NCI-H1694 treated with DMSO at 0.1 percent for 48 hours (cell line): ENCODE data around the gene LRRK1.

Source experiments
- DNase-seq: peaks from one replicate; lab custom pipeline; 2025; lab: John Stamatoyannopoulos, UW

Gene LRRK1, protein sequence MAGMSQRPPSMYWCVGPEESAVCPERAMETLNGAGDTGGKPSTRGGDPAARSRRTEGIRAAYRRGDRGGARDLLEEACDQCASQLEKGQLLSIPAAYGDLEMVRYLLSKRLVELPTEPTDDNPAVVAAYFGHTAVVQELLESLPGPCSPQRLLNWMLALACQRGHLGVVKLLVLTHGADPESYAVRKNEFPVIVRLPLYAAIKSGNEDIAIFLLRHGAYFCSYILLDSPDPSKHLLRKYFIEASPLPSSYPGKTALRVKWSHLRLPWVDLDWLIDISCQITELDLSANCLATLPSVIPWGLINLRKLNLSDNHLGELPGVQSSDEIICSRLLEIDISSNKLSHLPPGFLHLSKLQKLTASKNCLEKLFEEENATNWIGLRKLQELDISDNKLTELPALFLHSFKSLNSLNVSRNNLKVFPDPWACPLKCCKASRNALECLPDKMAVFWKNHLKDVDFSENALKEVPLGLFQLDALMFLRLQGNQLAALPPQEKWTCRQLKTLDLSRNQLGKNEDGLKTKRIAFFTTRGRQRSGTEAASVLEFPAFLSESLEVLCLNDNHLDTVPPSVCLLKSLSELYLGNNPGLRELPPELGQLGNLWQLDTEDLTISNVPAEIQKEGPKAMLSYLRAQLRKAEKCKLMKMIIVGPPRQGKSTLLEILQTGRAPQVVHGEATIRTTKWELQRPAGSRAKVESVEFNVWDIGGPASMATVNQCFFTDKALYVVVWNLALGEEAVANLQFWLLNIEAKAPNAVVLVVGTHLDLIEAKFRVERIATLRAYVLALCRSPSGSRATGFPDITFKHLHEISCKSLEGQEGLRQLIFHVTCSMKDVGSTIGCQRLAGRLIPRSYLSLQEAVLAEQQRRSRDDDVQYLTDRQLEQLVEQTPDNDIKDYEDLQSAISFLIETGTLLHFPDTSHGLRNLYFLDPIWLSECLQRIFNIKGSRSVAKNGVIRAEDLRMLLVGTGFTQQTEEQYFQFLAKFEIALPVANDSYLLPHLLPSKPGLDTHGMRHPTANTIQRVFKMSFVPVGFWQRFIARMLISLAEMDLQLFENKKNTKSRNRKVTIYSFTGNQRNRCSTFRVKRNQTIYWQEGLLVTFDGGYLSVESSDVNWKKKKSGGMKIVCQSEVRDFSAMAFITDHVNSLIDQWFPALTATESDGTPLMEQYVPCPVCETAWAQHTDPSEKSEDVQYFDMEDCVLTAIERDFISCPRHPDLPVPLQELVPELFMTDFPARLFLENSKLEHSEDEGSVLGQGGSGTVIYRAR (N-terminal part only)

DNA sequence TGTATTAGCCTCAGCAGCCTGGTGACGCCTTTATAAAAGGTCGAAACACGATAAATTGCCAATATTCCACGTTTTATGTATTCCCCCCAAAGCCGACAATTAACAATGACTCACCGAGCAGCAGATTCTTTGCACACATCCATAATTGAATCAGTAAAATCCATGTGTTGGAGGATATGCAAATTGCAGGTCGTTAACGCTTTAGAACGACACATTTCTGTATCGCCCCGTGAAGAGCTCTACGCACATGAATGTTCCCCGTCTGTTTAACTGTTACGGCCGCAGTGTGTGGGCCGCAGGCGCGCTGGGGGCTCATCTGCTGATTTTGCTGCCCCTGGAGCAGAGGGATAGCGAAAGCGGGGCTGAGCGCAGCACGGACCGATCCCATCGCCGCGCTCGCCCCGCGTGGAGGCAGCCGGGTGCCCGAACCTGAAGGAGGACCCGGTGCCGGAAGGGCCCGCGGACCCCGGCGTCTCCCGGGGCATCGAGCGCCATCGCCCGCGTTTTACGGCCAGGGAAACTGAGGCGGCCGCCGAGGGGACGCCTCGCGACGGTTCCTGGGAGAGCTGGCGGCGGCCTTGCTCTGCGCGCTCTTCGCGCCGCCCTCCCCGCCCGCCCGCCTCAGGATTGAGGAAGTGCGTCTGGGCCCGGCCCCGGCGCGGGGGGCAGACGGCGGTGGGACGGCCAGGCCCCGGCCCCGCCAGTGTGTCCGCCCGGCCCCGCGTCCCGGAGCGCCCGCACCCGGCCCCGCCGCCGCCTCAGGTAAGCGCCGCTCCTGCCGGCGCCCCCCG lies at the start of gene LRRK1:
Gene LRRK1, plus strand, starts transcription at position 668 of the 791 bp plus-strand sequence. CDS start 5,276 bp downstream, outside the sequence.
- no peak for DNase-seq

DNA sequence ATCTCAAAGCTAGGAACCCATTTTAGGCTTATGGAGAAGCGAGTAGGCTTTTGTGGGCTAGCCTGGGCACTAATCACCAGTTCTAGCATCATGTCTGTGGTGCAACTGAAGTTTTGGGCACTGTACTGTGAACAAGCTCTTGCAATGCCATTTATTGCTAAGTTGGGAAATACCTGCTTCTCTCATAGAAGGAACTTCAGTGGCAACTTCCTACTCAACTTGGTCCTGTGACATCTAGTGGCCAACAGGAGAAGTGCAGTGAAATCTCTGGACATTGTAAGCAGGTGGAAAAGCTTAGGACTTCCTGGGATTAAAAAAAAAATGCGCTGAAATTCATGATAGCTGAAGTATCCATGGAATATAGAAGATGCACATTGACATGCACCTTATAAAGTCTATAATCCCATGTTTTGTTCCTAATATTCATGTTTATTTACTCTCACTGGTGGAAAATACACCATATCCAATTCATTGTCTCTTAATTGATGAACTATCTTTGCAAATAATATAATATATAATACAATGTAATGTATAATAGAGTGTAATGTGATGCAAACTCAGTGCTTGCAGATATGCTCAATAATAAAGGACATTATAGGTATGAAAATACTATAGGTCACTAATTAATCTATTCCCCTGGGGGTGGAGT lies 46.0 kb upstream of the LRRK1 start:
- peak; percentile 22 for DNase-seq

DNA sequence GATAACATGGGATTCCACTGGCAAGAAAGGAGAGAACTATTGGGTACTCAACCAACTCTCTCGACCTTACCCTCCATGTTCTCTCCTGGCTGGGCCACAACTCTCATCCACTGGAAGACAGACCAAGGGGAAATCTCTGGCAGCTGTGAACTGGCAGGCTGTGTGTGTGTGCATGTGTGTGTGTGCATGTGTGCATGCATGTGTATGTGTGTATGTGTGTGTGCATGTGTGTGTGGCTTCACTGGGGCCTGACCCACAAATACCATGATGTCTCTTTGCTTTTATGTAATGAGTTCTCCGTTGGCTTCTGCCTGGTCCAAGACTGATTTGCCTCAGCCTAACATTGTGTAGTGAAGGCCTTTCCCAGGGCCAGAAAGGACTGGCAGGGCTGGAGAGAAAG lies 43.7 kb upstream of the LRRK1 start:
- no peak for DNase-seq

DNA sequence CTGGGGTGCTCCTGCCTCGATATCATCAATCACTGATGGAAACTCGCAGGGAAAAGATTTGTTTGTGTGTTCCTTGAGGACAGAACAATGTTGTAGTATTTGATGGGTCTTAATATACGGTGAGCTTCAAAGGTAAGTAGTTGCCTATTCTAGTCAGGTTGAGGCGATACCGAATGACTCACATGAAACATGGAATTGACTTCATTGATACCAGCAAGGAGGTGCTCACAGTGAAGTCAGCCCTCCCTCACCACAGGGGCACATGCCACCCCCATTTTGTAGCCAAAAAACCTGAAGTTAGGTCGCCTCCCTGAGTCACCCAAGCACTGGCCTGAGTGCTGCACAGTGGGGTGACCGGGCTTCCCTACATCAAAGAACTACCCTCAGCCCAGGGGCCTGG lies 43.2 kb upstream of the LRRK1 start:
- DNase-seq, result no peak

DNA sequence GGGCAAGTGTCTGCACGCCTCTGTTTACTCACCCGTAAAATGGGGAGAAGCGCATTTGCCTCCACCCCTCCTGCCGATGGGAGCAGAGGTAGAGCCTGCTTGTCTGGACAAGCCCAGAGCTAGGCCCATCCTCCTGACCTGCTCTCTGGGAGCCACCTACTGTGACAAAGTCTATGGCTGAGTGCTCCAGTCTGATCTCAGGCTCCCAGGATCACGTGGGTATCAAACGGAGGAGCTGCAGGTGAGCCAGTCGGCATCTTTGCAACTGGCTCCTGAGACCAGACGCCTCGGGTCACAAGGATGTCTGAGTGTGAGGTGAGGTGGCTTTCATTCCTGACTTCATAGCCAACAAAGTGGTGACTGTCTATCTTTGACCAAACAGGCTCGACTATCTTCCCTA lies 41.6 kb upstream of the LRRK1 start:
- DNase-seq, result no peak

DNA sequence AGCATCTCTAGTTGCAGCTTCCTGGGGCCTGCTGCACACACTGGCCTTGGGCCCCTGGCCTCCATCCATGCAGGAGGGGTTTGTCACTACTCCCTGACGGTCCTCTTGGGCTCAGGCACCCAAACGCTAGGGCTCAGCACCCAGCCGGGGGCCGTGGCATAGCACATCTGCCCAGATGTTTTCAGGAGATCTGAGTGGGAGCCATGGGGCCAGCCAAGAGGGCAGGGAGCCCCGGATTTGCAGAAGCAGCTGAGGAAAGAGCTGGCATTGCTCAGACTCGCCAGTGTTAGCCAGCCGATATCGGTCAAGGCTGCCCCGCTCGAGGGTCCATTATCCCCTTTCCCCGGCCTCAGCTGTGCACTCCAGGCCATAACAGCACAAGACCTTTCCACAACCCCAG lies 41.0 kb upstream of the LRRK1 start:
- DNase-seq, result no peak

DNA sequence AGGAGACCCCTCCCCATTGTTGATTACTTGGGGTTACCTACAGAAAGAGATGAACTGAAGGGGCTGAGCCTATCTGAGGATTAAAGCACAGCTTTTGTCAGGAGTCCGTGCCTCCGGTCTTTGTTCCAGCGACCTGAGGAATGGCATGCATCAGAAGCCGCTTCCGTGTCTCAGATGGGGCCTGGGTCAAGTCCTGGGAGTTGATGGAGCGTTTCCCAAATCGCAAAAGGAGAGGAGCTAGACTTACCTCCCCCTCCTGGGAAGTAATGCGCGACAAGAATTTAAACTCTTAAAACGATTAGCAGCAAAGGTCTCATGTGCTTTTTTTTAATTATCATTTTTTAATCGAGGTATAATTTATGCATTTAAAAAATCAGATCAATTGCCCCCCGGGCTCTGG lies 40.5 kb upstream of the LRRK1 start:
- no peak for DNase-seq

DNA sequence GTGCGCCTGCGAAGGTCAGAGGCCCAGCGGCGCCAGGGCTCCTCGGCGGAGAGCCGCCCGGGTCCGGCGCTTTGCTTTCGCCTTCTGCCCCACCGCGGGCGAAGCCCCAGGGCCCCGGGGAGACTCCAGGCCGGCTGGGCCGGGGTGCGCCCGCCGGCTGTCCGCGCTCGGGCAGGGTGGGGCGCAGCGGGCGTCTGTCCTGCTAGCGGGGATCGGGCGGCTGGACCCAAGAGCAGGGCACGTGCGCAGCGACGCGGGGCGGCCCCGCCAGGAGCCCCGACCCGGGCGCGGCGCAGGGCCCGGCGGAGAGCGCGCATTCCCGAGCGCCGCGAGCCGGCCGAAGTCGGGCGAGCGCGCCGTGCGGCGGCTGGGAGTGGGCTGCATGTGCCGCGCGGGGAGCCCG lies 40.1 kb upstream of the LRRK1 start:
- no peak for DNase-seq

DNA sequence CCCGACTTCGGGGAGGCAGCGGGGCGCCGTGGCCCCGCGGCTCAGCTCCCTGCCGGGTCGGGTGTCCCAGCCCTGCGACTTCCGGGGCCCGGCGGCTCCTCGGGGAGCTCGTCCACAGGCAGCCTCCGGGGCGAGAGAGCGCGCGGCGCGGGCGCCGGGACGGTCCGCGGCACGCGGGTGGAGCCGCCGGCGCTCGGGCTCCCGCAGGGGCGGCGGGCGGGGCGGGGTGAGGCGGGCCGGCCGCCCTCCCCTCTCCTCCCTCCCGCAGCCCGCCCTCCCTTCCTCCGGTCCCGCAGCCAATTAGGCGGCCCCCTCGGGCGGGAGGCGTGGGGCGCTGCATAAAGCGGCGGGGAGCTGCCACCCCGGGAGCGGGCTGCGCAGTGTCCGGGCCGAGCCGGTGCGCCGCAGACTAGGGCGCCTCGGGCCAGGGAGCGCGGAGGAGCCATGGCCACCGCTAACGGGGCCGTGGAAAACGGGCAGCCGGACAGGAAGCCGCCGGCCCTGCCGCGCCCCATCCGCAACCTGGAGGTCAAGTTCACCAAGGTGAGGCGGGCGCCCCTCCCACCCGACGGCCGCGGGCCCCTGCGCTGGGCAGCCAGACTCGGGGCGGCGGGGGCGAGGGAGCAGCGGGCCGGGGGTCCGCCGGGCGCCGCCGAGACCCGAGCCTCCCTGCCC lies 39.6 kb upstream of the LRRK1 start, which contains the start of gene ALDH1A3:
Gene ALDH1A3, plus strand, starts transcription at position 368 of the 675 bp plus-strand sequence. Its CDS starts 77 bp downstream, at position 445.
- no peak for DNase-seq

DNA sequence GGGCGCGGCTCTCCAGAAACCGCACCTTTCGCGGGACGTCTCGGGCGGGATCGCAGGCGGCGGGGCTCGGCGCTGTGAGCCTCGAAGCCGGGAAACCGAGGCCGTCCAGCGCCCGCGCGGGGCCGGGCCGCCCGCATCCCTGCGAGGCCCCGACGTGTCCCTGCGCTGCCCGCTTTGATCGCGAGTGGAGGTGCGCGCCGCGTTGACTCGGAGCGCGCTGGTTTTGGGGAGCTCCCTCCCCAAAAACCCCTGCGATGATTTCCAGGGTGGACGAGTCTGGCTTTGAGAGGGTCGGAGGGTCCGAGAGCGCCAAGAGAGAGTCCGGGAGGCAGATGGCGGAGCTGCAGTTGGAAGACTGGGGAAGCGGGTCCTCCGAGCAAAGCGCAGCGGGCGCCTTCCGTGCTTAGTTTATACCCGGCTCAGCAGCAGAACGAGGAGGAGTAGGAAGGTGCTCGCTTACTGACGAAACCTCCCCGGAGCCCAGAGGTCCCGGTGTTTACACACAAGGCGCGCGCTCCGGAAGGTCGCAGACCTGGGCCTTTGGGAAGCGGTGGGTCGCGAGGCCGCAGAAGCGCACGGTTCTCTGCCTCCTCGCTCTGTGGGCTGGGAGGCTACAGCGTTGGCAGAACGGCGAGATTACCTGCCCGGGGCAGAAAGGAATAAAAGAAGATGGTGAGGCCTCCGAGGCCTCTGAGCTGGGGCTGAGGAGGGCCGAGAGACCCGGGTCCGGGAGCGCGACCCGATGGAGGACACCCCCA lies 38.8 kb upstream of the LRRK1 start:
- DNase-seq, result no peak

DNA sequence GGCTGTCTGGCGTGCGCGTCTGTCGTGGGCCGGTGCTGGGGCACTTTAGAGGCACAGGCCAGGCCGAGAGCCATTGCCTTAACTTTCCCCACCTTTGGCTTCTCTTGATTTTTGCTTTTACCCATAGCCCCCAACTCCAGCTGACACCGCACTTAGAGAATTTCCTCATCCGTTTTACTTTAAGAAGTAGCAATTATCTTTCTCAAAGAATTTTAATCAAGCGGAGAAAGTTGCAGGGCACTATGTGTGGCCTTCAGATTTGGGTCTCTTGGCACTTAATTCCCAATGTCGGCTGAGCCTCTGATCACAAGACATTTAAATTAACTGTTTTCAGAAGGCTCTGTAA lies 38.3 kb upstream of the LRRK1 start:
- DNase-seq, result no peak

DNA sequence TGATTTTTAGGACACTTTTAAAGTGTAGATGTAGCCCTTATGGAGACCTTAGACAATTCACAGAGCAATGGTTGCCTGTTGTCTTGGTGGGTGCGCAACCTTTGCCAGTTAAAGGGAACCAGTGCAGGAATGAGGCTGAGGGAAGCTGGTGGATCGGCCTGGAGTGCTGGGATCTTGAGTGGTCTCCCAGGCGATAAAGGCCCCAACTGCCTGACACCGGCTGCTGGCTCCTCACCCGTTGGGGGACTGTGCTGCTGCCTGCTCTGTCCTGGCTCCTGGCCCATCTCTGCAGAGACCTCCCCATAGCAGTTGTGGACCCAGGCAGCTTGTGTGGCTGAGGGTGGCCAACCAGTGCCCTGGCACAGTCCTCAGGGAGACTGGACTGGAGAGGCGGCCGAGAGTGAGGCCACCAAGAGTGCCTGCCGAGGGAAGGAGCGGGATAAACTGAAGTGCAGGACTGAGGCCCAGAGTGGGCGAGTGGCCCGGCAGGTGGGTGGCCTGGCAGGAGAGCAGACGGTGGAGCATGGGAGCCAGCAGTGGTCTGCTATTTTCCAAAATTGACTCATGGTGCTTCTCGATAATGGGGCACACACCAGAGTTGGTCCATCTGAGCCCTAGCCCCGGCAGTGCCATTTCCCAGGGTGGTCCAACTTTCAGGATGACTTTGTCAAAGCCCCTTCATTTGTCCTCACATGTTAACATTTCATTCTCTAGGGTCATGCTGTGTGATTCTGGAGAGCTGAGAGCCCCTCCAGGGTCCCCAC lies 37.4 kb upstream of the LRRK1 start:
- no peak for DNase-seq

DNA sequence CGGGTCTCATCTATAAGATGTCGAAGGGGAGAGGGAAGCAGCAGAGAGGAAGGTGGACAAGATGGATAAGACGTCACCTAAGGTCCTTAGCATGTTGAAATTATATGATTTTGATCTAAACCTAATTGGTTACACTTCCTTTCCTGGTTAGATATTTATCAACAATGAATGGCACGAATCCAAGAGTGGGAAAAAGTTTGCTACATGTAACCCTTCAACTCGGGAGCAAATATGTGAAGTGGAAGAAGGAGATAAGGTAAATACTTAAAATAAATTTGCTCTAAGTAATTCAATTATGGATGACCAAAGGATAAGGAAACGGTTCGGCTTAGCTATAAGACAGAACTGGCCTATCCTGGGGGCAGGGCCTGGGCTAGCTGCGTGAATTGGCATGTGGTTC lies 34.0 kb upstream of the LRRK1 start:
- no peak for DNase-seq

DNA sequence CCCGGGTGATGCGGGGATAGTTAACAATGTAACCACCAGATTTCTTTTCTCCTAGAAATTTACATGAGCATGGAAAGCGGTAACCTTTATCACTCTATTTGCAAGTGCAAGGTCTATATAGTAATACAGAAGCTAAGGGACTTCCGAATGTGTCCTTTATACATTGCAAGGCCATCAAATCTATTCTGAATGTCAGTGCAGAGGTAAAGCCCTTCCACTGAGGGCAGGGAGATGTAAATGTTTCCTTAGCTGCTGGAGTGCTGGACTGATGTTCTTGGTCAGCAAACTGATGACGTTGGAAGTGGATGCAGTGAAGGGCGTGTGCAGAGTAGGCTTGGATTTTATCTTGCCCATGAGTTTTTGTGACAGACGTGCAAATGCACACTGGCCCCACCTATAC lies 33.3 kb upstream of the LRRK1 start:
- no peak for DNase-seq

DNA sequence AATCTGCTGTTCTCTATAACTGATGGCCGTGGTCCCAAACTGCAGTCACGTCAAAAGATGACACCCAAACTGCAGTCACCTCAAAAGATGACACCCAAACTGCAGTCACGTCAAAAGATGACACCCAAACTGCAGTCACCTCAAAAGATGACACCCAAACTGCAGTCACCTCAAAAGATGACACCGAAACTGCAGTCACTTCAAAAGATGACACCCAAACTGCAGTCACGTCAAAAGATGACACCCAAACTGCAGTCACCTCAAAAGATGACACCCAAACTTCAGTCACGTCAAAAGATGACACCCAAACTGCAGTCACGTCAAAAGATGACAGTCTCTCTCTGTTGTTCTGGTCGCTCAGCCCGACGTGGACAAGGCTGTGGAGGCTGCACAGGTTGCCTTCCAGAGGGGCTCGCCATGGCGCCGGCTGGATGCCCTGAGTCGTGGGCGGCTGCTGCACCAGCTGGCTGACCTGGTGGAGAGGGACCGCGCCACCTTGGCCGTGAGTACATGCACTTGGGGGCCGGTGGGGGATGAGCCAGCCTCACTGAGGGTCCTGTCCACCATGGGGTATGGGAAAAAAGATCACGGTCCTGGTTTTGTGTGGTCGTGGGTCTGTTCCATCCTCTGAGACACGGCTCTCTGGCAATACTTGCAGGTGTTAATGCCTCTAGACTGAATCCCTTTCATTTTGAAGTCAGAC lies 31.8 kb upstream of the LRRK1 start:
- no peak for DNase-seq

DNA sequence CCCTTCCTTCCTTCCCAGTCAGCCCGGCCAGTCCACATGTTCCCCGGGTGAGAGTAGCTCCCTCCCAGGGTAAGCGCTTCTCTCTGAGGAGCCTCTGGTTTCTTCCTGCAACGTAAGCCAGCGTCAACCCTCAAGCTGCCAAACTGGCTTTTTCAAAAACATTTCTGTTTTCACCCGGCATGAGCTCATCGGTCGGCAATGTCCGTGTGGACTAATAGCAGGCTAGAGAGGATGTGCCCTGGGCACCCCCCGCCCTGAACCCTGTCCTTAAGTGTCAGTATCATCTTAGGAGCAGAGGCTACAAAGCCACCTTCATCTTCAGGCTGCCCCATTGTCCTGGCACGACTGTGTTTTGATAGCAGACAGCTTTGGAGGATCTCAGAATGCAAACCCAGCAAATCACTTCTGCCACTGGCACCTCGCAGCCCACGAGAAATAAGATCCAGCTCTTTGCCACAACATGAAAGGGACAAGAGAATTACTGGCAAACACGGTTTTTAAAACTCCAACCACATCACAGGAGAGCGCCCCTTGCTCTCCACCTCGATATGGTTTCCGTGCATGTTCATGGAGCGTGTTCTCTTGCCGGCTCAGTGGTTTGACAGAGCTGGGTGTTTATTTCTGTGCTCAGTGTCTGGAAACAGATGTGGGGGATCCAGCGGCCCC lies 29.6 kb upstream of the LRRK1 start:
- no peak for DNase-seq

DNA sequence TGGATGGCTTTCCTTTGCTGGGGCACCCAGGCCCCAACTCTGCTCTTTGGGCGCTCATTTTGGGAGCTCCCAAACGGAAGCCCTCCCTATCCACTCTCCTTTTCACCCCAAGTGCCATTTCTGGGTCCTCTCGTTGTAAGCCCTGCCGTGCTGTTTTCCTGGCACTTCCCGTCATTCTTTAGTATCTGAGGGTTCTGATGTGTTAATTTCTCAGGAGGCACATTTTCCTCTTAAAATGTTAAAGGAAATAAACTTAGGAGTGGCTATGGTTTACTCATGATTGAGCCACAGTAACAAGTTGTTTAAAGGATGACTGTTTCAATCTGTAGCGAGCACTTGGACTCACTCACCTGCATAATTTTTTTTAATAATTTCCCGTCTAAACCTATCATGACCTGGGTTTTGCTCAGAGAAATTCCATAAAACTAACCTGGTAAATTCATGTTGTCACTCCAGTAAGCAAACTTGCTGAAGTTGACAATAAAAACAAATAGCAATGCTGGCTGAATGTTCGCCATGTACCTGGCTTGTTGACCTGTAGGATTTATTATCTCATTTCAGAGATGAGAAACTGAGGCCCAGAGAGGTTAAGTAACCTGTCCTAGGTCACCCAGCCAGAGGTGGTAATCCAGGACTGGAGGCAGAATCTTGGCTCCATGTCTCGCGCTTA lies 29.0 kb upstream of the LRRK1 start:
- no peak for DNase-seq
